ENCODE measurements around the gene ATP10B.

- TF ChIP-seq POLR2A (IDR thresholded peaks at IDR 0.05; ENCODE audit: low read depth, low read length): no peak
- no peak for TF ChIP-seq POLR2AphosphoS5 (IDR thresholded peaks at IDR 0.05; ENCODE audit: low read depth, low read length)
- TF ChIP-seq TAF1 (IDR thresholded peaks at IDR 0.05; ENCODE audit: borderline replicate concordance, low read depth, low read length): no peak
These were observed 4.4 kb downstream of the ATP10B start for GRCh38 chr5:160847526-160848085.

Data from GM12892 (cell line).